Urinary bladder (tissue), 4 donors: ENCODE data around the gene SMIM9. TPM values are rescaled to one million over a fixed set of nuclear protein-coding genes. Genes with fewer than 3 reads are reported as not detected.
"Not testable (repeated sequence)": the region's sequence is repeated elsewhere in the genome, so short reads cannot be mapped to it uniquely, and the experiment has no call there.

Source experiments
- DNase-seq: peaks from one replicate; pipeline ENCODE4 v3.0.0-alpha.2; 2015; ENCODE audit errors: extremely low spot score
- H3K27ac ChIP-seq: one replicate; pipeline ENCODE4 v1.5.1; 2013; ENCODE audit warnings: low read depth, mild to moderate bottlenecking, moderate library complexity
- H3K36me3 ChIP-seq: one replicate; pipeline ENCODE4 v1.6.1; 2013; ENCODE audit warnings: mild to moderate bottlenecking, moderate library complexity; ENCODE audit not compliant: insufficient read depth
- H3K4me1 ChIP-seq: one replicate; pipeline ENCODE4 v1.6.1; 2013; ENCODE audit warnings: mild to moderate bottlenecking, moderate library complexity; ENCODE audit not compliant: insufficient read depth
- H3K4me3 ChIP-seq: one replicate; pipeline ENCODE4 v1.5.1; 2013; ENCODE audit warnings: low read depth, low read length
- WGBS: extraction: QIAGEN DNeasy Blood & Tissue Kit; methylation state at CpG from one replicate; pipeline ENCODE4 v1.1.7; 2013; 5-methylcytosine and 5-hydroxymethylcytosine counted together
- polyA plus RNA-seq: library from polyadenylated mRNA; stranded (reverse); fragments of 200-250 nt; gene quantifications from one replicate; pipeline ENCODE4 v1.2.3, GENCODE V29; 2013
- total RNA-seq: library from RNA; depleted of rRNA; stranded (reverse); fragments of >200 nt; gene quantifications from one replicate; pipeline ENCODE4 v1.2.3, GENCODE V29; 2014
- donor health status: healthy with polysubstance abuse.
- donor health status: healthy.

Gene SMIM9
- total RNA-seq (not detected), polyA plus RNA-seq (not detected)

- H3K4me3 ChIP-seq: no peak within 1 kb of the TSS
- WGBS: 81% methylated on average over 3 of the region's 3 CpGs
Observed at GRCh38 chrX:154834562-154834961, at the start of gene SMIM9. SMIM9 (minus strand) TSS chrX:154834662; CDS start chrX:154830856, 3,806 bp downstream.

GRCh38 chrX:154884069-154884468 is 49.6 kb upstream of the SMIM9 start:
- not testable (repeated sequence) for H3K4me1 ChIP-seq, H3K4me3 ChIP-seq, H3K27ac ChIP-seq, DNase-seq, H3K36me3 ChIP-seq
- WGBS: no CpG with 5 or more reads among the region's 8 CpGs

More at GRCh38 chrX:154834562-154834961, at the start of gene SMIM9:
- H3K27ac ChIP-seq: no peak within 1 kb of the TSS
- no peak for DNase-seq
- H3K36me3 ChIP-seq: no peaks in the 10 kb centered on the region
- no peaks in the 10 kb centered on the region for H3K4me1 ChIP-seq

GRCh38 chrX:154873329-154873728 is 38.9 kb upstream of the SMIM9 start:
- DNase-seq: no peak
- H3K4me3 ChIP-seq: no peak overlapping the region
- no peaks in the 10 kb centered on the region for H3K4me1 ChIP-seq
- H3K27ac ChIP-seq: no peak overlapping the region
- no peaks in the 10 kb centered on the region for H3K36me3 ChIP-seq
- WGBS: 81% methylated on average over 2 of the region's 2 CpGs

GRCh38 chrX:154868522-154868921 is 34.1 kb upstream of the SMIM9 start:
- DNase-seq, H3K36me3 ChIP-seq, H3K4me1 ChIP-seq, H3K4me3 ChIP-seq, H3K27ac ChIP-seq: not testable (repeated sequence)

- Histone ChIP-seq H3K4me1 (no peaks in the 10 kb centered on the region), H3K27ac (no peak overlapping the region), H3K4me3 (no peak overlapping the region), H3K36me3 (no peaks in the 10 kb centered on the region)
- DNase-seq: no peak
Observed at GRCh38 chrX:154855256-154855655, 20.8 kb upstream of the SMIM9 start.

GRCh38 chrX:154850957-154851611 is 16.6 kb upstream of the SMIM9 start:
- DNase-seq: no peak
- WGBS: 98% methylated on average over 1 of the region's 1 CpG
- no peaks in the 10 kb centered on the region for H3K4me1 ChIP-seq
- no peak overlapping the region for H3K27ac ChIP-seq
- no peaks in the 10 kb centered on the region for H3K36me3 ChIP-seq
- H3K4me3 ChIP-seq: no peak overlapping the region

GRCh38 chrX:154840856-154841255 is 6.4 kb upstream of the SMIM9 start:
- 79% methylated on average over 2 of the region's 2 CpGs for WGBS
- Histone ChIP-seq H3K36me3 (no peaks in the 10 kb centered on the region), H3K27ac (no peak overlapping the region), H3K4me1 (no peaks in the 10 kb centered on the region), H3K4me3 (no peak overlapping the region)
- no peak for DNase-seq

GRCh38 chrX:154836163-154836562 is 1.7 kb upstream of the SMIM9 start:
- WGBS: 70% methylated on average over 1 of the region's 1 CpG
- Histone ChIP-seq H3K4me1 (no peaks in the 10 kb centered on the region), H3K4me3 (no peak overlapping the region), H3K36me3 (no peaks in the 10 kb centered on the region), H3K27ac (no peak overlapping the region)
- DNase-seq: no peak

GRCh38 chrX:154833746-154834274 is 652 bp downstream of the SMIM9 start:
- no peak for DNase-seq
- Histone ChIP-seq H3K4me1 (no peaks in the 10 kb centered on the region), H3K36me3 (no peaks in the 10 kb centered on the region), H3K27ac (no peak overlapping the region), H3K4me3 (no peak overlapping the region)
- WGBS: 93% methylated on average over 3 of the region's 3 CpGs

GRCh38 chrX:154829926-154830442 is 4.5 kb downstream of the SMIM9 start:
- Histone ChIP-seq H3K36me3 (no peaks in the 10 kb centered on the region), H3K4me3 (no peak overlapping the region), H3K27ac (no peak overlapping the region), H3K4me1 (no peaks in the 10 kb centered on the region)
- no peak for DNase-seq
- 30% methylated on average over 1 of the region's 1 CpG for WGBS

GRCh38 chrX:154829134-154829533 is 5.3 kb downstream of the SMIM9 start:
- DNase-seq: no peak
- Histone ChIP-seq H3K27ac (no peak overlapping the region), H3K4me3 (no peak overlapping the region), H3K36me3 (no peaks in the 10 kb centered on the region), H3K4me1 (no peaks in the 10 kb centered on the region)

GRCh38 chrX:154828016-154828408 is 6.5 kb downstream of the SMIM9 start:
- Histone ChIP-seq H3K27ac (no peak overlapping the region), H3K4me1 (no peaks in the 10 kb centered on the region), H3K4me3 (no peak overlapping the region), H3K36me3 (no peaks in the 10 kb centered on the region)
- no peak for DNase-seq
- 87% methylated on average over 2 of the region's 2 CpGs for WGBS

GRCh38 chrX:154827194-154828015 is 7.1 kb downstream of the SMIM9 start:
- Histone ChIP-seq H3K36me3 (no peaks in the 10 kb centered on the region), H3K27ac (no peak overlapping the region), H3K4me1 (no peaks in the 10 kb centered on the region), H3K4me3 (no peak overlapping the region)
- DNase-seq: no peak
- 66% methylated on average over 4 of the region's 4 CpGs for WGBS

- DNase-seq, H3K27ac ChIP-seq, H3K4me1 ChIP-seq, H3K36me3 ChIP-seq, H3K4me3 ChIP-seq: not testable (repeated sequence)
- no CpG with 5 or more reads among the region's 3 CpGs for WGBS
Observed at GRCh38 chrX:154825586-154825985, 8.9 kb downstream of the SMIM9 start.
